NCI-H2227 (cell line): ENCODE data around the gene LRRC27.
"Not testable (repeated sequence)": the region's sequence is repeated elsewhere in the genome, so short reads cannot be mapped to it uniquely, and the experiment has no call there.

Source experiments
- DNase-seq: peaks from one replicate; lab custom pipeline; 2025; ENCODE audit not compliant: unreplicated experiment; lab: John Stamatoyannopoulos, UW

The LRRC27 gene

GRCh38 chr10:132372516-132373095 is 40.6 kb downstream of the LRRC27 start:
- DNase-seq = no peak

- DNase-seq = no peak
These were observed 41.4 kb downstream of the LRRC27 start for GRCh38 chr10:132373241-132373955.

GRCh38 chr10:132374176-132374575 is 42.2 kb downstream of the LRRC27 start:
- DNase-seq = no peak

GRCh38 chr10:132374612-132375011 is 42.6 kb downstream of the LRRC27 start:
- no peak for DNase-seq

DNA sequence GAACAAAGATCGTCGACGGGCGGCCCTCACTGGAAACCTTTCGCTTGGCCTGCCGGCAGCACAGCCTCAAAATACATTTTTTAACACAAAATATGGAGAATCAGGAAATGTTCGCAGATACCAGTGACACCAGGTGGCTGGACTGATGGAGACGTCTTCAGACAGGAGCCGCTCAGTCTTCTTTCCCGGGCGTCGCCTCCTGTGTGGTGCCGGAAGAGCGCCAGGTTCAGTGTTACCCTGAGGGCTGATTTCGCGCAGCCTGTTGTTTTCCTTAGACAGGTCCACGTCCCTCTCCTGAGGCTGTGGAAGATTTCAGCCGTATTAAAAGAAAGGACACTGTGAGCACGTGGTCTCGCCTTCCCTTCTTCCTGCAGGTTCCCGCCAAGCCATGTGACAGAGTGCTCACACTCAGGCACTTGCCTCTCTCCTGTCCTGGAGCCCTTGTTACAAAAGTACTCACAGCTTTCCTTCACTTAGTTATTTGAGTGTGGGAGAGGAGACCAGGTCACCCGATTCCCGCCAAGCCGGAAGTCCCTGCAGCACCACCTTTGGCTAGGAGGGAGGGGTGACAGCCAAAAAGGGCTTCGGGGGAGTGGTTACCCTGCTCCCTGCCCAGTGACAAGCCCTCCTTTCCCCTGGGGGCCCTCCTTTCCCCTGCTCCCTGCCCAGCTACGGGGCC is 43.3 kb downstream of the LRRC27 start:
- no peak for DNase-seq

GRCh38 chr10:132375795-132376297 is 43.9 kb downstream of the LRRC27 start:
- no peak for DNase-seq

DNA sequence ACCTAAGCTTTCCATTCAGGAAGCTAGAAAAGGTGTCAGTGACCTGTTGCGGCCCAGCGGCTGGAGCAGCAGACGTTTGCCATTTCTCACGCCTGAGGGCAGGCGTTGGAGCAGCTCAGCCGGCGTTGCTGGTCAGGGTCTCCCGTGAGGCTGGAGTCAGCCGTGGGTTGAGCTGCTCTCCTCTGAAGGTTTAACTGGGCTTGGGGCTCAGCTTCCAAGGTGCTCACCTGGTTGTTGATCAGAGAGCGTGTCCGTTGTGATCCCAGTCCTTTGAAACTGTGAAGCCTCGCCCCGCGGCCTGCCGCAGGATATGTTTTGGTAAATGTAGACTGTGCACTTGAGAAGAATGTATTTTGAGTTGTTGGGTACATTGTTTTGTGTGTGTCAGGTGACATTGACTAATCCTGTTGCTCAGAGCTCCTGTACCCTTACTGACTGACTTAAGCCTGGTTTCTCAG is 44.4 kb downstream of the LRRC27 start:
- no peak for DNase-seq

DNA sequence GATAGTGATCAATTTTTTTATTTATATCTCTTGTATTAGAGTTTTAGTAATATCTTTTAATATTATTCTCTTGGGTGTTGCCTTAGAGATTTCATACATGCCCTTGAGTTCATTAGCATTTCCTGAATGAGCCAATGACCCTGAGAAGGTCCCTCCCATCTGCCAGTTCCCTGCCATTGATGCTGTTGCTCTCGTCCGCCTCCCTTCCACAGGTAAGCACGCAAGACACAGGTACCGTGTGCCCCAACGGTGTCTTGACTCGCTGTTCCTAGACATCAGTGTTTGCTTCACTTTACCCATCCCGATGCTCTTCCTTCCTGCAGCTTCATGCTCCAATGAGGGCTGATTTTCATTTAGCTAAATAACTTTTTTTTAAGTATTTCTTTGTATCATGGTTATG is 45.3 kb downstream of the LRRC27 start:
- no peak for DNase-seq

DNA sequence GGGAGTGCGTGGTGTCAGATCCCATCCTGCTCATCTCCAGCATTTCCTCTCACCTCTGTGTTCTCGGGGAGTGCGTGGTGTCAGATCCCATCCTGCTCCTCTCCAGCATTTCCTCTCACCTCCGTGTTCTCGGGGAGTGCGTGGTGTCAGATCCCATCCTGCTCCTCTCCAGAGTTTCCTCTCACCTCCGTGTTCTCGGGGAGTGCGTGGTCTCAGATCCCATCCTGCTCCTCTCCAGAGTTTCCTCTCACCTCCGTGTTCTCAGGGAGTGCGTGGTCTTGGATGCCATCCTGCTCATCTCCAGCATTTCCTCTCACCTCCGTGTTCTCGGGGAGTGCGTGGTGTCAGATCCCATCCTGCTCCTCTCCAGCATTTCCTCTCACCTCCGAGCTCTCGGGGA is 47.0 kb downstream of the LRRC27 start:
- DNase-seq = not testable (repeated sequence)

- DNase-seq = not testable (repeated sequence)
These were observed 49.0 kb downstream of the LRRC27 start for GRCh38 chr10:132380986-132381385.

DNA sequence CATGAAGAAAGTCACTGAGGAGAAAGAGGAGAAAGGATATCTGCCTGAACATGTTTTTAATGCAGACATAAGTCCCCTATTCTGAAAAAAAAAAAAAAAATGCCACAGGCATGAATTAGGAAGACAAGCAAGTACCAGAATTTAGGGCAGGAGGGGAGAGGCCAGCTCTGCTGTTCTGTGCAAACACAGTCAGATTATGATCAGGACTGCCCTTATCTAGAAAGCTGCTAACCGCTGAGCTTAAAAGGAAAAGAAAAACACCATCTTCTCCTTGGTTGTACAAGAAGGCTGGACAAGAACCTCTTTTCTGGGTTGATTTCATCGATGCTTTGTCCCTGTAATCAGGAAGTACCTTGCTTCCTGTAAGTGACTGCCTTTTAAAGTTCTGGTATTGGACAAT is 49.7 kb downstream of the LRRC27 start:
- no peak for DNase-seq

- no peak for DNase-seq
These were observed 50.4 kb downstream of the LRRC27 start for GRCh38 chr10:132382231-132382922.

- no peak for DNase-seq
These were observed 51.1 kb downstream of the LRRC27 start for GRCh38 chr10:132383101-132383500.

DNA sequence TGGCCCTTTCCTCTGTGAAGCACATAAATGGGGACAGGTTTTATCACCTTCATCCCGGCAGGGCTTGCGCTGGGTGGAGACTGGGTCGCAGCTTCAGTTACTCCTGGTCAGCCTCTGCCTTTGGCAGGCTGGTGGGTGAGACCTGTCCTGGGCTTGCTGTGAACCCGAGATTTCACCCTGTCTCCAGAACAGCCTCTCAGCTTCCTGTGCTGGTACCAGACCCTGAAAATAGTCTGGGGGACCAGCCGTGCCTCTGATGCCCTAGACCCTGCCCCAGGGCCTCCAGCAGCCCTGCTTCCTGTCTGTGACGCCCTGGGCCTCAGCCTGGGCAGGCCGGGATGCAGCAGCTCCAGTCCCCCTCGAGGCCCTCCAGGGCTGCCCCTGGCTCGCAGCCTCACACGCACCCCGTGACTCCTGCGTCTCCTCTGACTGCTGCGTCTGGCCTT is 51.8 kb downstream of the LRRC27 start:
- no peak for DNase-seq

- no peak for DNase-seq
These were observed 52.8 kb downstream of the LRRC27 start for GRCh38 chr10:132384618-132385388.

GRCh38 chr10:132385389-132385667 is 53.3 kb downstream of the LRRC27 start:
- DNase-seq = no peak

DNA sequence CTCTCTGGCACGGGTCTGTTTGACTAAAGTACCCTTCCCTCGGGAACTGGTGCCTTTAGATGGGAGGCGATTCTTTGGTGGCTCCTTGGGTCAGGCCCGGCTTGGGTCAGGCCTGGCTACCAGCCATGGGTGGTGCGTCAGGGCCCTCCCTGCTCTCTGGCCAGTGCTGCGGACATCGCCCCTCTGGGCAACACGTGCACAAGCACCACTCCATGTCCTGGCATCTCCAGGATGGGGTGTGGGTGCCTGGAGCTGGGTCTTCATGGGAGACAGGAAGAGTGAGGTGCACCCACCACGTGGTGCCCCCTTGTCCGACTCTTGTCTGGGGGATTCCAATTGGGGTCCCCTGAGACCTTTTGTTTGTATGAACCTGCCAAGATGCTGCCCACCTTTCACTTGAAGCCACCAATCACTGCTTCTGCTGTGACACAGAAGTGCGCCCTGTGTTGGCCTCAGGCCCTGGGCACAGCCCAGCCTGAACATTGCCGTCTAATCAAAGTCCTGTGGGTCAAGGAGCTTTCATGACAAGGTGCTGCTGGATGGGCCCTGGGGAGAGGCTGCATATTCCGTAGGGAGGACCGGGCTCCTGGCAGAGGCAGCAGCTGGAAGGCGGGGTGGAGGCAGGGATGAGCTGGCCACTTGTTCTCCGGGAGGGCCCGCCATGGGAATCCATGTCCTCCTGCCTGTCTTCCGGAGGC is 53.9 kb downstream of the LRRC27 start:
- no peak for DNase-seq

GRCh38 chr10:132386419-132386831 is 54.4 kb downstream of the LRRC27 start:
- DNase-seq = no peak

- DNase-seq = not testable (repeated sequence)
These were observed 54.9 kb downstream of the LRRC27 start for GRCh38 chr10:132386896-132387295.

DNA sequence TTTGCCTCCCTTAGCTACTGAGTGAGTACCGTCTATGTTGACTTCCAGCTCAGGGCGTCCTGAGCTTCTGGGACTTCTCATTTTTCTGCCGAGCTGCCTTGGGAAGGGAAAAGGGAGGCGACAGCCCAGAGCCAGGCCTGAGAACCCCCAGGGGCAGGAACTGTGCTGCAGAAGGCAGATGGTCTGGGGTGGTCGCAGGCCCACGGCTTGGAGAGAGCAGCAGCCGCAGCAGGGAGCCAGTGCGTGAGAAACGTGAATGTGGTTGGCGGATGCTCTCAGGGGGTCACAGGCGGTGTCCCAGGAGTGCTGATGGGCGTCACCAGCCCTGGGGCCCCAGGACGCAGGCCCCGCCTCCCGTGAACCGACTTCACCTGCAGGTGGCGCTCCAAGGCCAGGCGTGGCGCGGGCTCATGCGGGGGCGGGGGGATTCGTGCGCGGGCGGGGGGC is 55.8 kb downstream of the LRRC27 start:
- peak; percentile 71 for DNase-seq
